ENCODE measurements around the gene KLHL40.

The KLHL40 gene

DNA sequence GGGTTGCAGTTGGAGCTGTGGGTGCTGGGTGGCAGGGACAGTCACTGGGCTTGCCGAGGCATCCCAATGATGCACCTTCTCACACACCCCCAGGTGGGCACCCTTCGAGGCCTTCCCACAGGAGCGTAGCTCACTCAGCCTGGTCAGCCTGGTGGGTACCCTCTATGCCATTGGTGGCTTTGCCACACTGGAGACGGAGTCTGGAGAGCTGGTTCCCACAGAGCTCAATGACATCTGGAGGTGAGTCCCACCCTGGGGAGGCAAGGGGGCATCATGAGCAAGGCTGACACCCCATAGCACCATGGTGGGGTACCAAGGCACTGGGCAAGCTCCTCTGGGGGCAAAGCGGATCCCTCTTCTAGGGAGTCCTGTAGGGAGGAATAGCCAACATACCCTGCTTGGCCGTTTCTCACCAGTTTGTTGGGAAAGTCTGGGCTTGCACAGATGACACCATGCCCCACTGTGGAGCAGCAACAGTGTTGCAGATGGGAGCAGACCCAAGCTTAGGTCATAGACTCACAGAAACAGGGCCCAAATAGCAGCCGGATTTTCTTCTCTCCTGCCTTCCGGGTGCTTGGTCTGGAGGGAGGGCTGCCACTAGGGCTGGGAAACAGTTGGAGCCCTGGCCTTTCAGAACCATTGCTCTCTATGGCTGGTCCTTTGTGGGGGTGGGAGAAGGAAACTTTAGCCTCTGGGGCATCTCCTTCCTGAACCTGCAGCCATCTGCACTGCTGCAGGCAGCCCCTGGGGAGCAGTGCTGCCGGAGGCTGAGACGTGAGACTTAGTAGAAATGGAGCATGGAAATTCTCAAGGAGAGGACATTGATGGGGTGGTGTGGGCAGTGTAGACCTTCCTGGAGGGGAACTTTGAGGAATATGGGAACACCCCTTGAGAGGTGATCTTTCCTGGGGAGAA, 5.7 kb downstream of the KLHL40 start:
- no peak for DNase-seq (ENCODE audit: low read depth)

- no peak for DNase-seq (ENCODE audit: low read depth)
These were observed 6.7 kb downstream of the KLHL40 start for GRCh38 chr3:42691816-42692666.

DNA sequence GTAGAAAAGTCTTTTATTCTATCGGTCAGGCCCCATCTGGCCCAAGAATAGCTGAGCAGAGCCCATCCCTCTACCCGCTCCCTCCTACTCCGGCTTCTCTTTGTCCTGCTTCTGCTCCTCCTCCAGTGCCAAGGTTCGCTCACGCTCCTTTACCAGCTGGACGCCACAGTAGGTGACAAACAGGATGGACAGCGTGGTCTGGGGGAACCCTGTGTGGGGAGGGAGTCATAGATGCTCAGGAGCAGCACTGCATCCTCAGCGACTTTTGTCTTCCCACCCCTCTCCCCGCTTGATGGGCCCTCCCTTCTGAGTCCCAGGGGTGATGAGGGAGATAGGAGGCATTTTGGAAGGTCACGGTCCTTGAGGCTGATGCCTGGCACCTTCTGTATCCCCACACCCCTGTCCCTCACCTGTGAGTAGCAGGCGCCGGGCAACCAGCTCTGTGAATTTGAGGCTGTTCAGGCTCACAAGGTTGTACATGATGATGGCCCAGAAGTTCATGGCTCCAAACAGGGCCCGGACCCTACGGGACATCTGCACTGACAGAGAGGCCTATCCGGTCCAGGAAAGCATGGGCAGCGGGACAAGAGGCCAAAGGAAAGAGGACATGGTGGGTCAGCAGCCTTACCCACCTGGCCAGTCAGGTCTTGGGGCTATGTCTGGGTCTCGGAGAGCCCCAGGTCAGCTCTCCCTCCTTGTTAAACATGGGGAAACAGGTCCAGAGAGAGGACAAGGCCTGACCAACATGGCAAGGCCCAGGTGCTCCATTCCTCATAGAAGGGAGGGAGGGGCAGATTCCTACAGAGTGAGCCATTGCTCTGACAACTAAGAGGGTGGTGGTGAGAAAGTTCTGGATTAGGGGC, 7.6 kb downstream of the KLHL40 start:
- no peak for DNase-seq (ENCODE audit: low read depth)

DNA sequence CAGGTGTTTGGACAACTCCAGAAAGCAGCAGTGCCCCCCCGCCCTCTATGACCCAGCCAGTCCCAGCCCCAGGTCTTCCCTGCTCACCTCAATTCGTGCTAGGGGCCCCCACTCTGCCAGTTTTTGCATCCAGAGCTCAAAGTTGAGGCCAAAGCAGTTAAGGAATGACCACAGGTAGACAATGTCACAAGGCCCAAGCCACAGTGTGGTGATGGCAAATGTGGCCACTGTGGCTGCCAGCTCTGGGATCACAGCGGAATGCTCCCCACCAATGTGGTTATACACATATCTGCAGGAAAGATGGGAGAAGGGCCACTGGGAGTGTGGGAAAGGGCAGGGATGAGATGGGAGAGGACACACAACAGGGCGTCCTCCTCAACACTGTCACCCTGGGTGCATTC, 8.2 kb downstream of the KLHL40 start:
- no peak for DNase-seq (ENCODE audit: low read depth)

- no peak for DNase-seq (ENCODE audit: low read depth)
These were observed 9.0 kb downstream of the KLHL40 start for GRCh38 chr3:42694366-42694765.

DNA sequence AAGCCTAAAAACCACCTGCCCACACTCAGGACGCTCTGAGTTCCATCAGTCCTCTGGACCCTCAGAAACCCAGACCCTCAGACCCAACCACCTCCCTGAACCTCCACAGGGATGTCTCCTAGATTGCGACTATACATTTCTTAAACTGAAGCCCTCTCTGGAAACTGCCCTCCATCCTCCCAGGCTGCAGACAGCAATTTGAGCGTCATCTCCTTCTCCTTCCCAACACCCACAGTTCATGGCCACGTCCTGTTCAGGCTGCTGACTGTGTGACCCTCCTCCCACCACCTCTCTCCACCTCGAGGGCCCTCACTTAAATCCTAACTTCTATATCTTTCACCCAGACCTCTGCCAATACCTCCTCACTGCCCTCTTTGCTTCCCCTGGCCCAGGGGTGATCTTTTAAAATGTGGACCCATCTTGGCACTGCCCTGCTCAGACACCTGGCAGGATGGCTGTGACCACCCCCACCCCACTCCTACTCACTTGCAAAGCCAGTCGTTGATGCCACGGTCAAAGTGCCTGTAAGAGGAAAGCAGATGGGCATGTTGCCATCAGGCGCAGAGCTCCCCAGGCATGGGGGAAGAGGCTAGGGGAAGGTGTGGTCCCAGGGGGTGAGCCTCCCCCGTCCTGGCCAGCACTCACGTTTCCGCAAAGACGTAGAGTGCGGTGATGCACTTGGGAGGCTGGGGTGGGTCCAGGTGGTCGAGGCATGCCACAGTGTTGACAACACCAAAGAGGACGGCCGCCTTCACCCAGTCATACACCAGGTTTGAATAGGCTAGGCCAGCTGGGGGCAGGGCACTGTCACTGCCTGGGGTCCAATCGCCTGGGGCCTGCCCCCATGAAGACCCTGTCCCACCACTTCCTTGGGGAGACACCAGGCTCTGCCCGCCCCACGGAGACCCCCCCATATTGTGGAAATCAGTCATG, 11.3 kb downstream of the KLHL40 start:
- DNase-seq (ENCODE audit: low read depth) = no peak

DNA sequence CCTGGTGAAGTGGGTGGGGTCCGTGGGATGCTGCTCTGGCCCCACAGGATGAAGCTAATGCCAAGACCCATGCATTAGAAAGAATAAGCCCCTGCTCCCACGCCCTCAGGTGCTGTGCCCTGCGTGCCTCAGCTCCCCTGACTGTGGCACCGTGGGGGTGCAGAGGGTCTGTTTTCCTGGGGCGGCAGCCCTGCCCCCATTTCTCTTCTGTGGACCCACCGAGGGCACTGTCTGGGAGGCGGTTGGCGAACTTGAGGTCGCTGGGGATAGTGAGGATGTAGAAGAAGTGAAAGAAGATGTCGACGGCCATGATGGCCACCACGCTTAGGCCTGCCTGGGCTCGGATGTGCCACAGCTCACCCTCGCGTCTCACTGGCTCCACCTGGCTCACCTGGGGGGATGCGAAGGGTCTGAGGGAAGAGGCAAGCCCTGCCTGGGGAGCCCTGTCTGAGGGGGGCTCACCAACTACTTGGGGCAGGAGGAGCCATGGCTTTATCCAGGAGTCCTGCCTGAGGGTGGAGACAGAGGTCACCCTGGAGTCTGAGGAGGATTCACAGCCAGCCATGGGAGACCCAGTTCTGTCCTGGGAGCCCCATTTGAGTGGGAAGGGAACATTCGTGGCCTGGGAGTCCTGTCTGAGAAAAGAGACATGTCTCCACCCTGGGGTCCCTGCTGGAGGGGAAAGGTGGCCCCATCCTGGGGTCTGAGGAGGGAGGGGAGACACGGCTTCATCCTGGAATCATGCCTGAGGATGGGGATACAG, 12.1 kb downstream of the KLHL40 start:
- DNase-seq (ENCODE audit: low read depth) = no peak

GRCh38 chr3:42698216-42698910, 13.0 kb downstream of the KLHL40 start:
- no peak for DNase-seq (ENCODE audit: low read depth)

GRCh38 chr3:42698911-42699230, 13.5 kb downstream of the KLHL40 start:
- no peak for DNase-seq (ENCODE audit: low read depth)

GRCh38 chr3:42699511-42699971, 14.2 kb downstream of the KLHL40 start:
- no peak for DNase-seq (ENCODE audit: low read depth)

DNA sequence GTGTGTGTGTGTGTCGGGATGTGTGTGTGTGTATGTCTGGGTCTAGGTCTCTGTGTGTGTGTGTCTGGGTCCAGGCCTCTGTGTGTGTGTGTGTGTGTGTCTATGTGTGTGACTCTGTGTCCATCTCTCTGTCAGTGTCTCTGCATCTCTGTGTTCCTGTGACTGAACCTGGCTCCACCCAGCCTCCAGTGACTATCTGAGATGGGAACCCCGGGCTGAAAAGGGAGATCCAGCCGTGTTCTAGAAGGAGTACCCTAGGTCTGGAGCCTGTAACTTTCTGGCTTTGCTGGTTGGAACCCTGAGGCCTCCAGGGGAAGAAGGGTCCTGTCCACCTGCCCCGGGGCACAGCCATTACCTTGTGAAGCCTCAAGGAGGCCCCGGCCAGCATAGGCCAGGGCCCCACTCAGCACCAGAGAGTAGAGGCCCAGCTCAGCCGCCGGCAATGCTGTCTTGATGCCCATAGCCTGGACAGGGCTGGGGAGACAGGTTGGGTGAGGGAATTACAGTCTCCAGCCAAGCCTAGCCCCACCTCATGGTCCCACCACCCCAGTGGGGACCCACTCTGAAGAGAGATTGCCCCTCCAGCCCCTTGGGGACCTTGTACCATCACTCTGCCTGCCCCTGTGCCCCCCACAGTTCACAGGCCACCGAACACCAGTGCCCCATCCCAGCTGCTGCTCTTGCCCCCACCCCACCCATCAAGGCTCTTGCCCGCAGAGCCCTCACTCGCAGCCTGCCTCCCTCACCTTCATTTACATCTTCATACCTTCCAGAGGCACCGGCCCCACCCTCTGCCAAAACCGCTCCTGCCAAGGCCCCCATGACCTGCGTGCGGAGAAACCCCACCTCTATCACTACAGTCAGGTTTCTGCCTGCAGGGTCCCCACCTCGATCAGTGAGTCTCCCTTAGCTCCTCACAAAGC, 15.3 kb downstream of the KLHL40 start:
- no peak for DNase-seq (ENCODE audit: low read depth)

DNA sequence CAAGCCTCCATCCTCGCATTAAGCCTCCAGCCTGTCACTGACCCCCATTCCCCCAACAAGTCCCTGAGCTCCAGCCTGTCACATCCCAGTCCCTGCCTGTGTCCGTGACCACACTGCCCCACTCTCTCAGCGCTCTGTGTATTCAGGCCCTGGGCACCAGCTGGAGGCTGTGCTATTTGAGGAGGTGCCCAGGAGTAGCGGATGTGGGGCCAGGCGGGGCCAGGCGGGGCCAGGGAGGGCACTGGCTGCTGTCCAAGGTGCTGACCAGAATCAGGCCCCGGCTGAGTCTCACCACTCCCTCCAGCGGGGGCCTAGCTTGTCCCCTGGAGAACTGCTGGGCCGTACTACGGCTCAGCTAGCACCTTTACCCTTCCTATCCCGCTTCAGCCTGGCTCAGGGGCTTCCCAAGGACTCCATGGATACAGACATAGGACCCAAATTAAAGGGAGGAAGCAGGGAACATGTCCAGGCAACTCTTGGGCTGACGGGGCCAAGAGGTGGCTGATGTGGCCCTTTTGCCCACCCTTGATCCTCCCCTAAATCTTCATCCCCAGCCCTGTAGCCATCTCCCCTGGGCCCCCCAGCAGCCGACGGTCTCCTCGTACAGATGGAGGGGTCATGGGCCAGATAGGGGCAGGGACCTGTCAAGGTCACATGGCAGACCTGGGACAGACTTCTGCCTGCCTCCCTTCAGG, 16.2 kb downstream of the KLHL40 start:
- DNase-seq (ENCODE audit: low read depth) = peak; percentile 46

GRCh38 chr3:42702066-42702951, 17.0 kb downstream of the KLHL40 start, which contains the start of gene HHATL:
Gene HHATL, minus strand, starts transcription at chr3:42702798. Its CDS starts 1,972 bp downstream, at chr3:42700826.
- no peak for DNase-seq (ENCODE audit: low read depth)

GRCh38 chr3:42702982-42703694, 17.8 kb downstream of the KLHL40 start:
- DNase-seq (ENCODE audit: low read depth) = no peak

- DNase-seq (ENCODE audit: low read depth) = no peak
These were observed 18.3 kb downstream of the KLHL40 start for GRCh38 chr3:42703695-42704025.

Data from activated T-cell treated with anti-CD3 and anti-CD28 coated beads for 48 hours (primary cell).